Measurements from ENCODE around the gene DPYSL3. TPM values are rescaled to one million over a fixed set of nuclear protein-coding genes. Genes with fewer than 3 reads are reported as not detected.

DPYSL3 gene
- total and polyA plus RNA-seq, 4 donors: 0.35 to 3.6 (median 1.7) TPM

DNA sequence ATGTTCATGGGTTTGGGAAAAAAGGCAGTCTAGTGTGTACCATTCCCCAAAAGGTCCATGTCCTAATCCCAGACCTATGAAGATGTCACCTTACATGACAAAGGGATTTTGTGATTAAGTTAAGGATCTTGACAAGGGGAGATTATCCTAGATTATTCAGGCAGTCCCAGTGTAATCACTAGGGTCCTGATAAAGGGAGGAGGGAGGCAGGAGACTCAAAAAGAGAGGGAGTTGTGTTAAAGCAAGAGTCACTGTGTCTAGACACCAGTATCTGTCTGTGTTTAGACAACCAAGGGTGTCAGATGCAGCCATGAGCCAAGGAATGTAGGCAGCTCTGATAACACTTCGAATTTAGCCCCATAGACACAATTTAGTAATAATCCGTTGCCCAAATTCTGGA lies 49.5 kb downstream of the DPYSL3 start:
- no peak for DNase-seq (ENCODE audit: low spot score)
- H3K27me3 ChIP-seq (ENCODE audit: control insufficient read depth in 4 of 4, insufficient read depth in 4 of 4, low read length in 3 of 4): peaks cover 0 to 10% (median 0%) of the 10 kb centered on the region in 4 donors
- H3K4me1 ChIP-seq (ENCODE audit: control insufficient read depth in 4 of 4, insufficient read depth in 4 of 4, low read length in 3 of 4): no peaks in the 10 kb centered on the region
- TF ChIP-seq FOXA1 (IDR thresholded peaks at IDR 0.05) (no peak), EGR1 (IDR thresholded peaks at IDR 0.05; ENCODE audit: low read depth in 2 of 2) (no peak), RAD21 (IDR thresholded peaks at IDR 0.05) (no peak), HNF4G (IDR thresholded peaks at IDR 0.05) (no peak), JUND (IDR thresholded peaks at IDR 0.05) (no peak), HNF4A (conservative IDR thresholded peaks at IDR 0.05) (no peak), GABPA (IDR thresholded peaks at IDR 0.05 in 1 of 2, conservative IDR thresholded peaks at IDR 0.05 in 1 of 2) (no peak), TAF1 (conservative IDR thresholded peaks at IDR 0.05) (no peak), YY1 (IDR thresholded peaks at IDR 0.05) (no peak), NR2F2 (IDR thresholded peaks at IDR 0.05) (no peak), RXRA (IDR thresholded peaks at IDR 0.05) (no peak)
- TF ChIP-seq, protein P1, sequence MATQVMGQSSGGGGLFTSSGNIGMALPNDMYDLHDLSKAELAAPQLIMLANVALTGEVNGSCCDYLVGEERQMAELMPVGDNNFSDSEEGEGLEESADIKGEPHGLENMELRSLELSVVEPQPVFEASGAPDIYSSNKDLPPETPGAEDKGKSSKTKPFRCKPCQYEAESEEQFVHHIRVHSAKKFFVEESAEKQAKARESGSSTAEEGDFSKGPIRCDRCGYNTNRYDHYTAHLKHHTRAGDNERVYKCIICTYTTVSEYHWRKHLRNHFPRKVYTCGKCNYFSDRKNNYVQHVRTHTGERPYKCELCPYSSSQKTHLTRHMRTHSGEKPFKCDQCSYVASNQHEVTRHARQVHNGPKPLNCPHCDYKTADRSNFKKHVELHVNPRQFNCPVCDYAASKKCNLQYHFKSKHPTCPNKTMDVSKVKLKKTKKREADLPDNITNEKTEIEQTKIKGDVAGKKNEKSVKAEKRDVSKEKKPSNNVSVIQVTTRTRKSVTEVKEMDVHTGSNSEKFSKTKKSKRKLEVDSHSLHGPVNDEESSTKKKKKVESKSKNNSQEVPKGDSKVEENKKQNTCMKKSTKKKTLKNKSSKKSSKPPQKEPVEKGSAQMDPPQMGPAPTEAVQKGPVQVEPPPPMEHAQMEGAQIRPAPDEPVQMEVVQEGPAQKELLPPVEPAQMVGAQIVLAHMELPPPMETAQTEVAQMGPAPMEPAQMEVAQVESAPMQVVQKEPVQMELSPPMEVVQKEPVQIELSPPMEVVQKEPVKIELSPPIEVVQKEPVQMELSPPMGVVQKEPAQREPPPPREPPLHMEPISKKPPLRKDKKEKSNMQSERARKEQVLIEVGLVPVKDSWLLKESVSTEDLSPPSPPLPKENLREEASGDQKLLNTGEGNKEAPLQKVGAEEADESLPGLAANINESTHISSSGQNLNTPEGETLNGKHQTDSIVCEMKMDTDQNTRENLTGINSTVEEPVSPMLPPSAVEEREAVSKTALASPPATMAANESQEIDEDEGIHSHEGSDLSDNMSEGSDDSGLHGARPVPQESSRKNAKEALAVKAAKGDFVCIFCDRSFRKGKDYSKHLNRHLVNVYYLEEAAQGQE (IDR thresholded peaks at IDR 0.05): no peak
- TF ChIP-seq, protein P2, sequence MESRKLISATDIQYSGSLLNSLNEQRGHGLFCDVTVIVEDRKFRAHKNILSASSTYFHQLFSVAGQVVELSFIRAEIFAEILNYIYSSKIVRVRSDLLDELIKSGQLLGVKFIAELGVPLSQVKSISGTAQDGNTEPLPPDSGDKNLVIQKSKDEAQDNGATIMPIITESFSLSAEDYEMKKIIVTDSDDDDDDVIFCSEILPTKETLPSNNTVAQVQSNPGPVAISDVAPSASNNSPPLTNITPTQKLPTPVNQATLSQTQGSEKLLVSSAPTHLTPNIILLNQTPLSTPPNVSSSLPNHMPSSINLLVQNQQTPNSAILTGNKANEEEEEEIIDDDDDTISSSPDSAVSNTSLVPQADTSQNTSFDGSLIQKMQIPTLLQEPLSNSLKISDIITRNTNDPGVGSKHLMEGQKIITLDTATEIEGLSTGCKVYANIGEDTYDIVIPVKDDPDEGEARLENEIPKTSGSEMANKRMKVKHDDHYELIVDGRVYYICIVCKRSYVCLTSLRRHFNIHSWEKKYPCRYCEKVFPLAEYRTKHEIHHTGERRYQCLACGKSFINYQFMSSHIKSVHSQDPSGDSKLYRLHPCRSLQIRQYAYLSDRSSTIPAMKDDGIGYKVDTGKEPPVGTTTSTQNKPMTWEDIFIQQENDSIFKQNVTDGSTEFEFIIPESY (IDR thresholded peaks at IDR 0.05): no peak
- no peak overlapping the region for H3K9ac ChIP-seq (ENCODE audit: low read depth in 1 of 2, low read length in 2 of 2)
- no peak overlapping the region for H3K4me3 ChIP-seq (ENCODE audit: low read depth in 1 of 3, low read length in 3 of 3)
- H3K36me3 ChIP-seq (ENCODE audit: control insufficient read depth in 4 of 4, insufficient read depth in 3 of 4, low read depth in 1 of 4, low read length in 3 of 4): no peaks in the 10 kb centered on the region
- H3K9me3 ChIP-seq (ENCODE audit: control insufficient read depth in 4 of 4, low read length in 3 of 4): peaks cover 0 to 3% (median 0%) of the 10 kb centered on the region in 4 donors
- WGBS: 69% methylated on average over 2 of the region's 2 CpGs
- H3K27ac ChIP-seq (ENCODE audit: low read depth in 1 of 2, low read length in 2 of 2): no peak overlapping the region

DNA sequence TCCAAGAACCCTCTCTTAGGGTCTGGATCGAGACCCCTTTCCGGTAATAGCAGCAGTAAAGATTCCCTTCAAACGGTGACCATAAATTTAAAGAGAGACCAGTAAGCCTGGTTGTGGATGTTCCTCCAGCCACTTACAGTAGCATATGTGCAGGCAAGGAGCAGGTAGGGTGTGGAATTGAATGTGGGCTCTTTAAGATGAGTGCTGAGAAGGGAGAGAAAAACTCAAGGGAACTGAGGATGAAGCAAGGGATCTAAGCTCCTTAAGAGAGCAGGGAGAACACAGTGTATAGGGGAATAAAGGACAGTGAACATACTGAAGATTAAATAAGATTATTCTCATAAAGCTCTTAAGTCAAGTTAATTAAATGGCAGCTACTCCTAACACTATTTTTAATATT lies 51.3 kb downstream of the DPYSL3 start:
- H3K27me3 ChIP-seq (ENCODE audit: control insufficient read depth in 4 of 4, insufficient read depth in 4 of 4, low read length in 3 of 4): peaks cover 0 to 14% (median 0%) of the 10 kb centered on the region in 4 donors
- peaks cover 0 to 3% (median 0%) of the 10 kb centered on the region in 4 donors for H3K9me3 ChIP-seq (ENCODE audit: control insufficient read depth in 4 of 4, low read length in 3 of 4)
- TF ChIP-seq RXRA (IDR thresholded peaks at IDR 0.05) (no peak), SP1 (IDR thresholded peaks at IDR 0.05) (no peak), TAF1 (conservative IDR thresholded peaks at IDR 0.05) (no peak), EGR1 (IDR thresholded peaks at IDR 0.05; ENCODE audit: low read depth in 2 of 2) (no peak), GABPA (IDR thresholded peaks at IDR 0.05 in 1 of 2, conservative IDR thresholded peaks at IDR 0.05 in 1 of 2) (no peak), FOXA2 (IDR thresholded peaks at IDR 0.05) (no peak), FOXA1 (IDR thresholded peaks at IDR 0.05) (no peak), HNF4A (conservative IDR thresholded peaks at IDR 0.05) (no peak), JUND (IDR thresholded peaks at IDR 0.05) (no peak), NR2F2 (IDR thresholded peaks at IDR 0.05) (no peak)
- TF ChIP-seq, protein P3, sequence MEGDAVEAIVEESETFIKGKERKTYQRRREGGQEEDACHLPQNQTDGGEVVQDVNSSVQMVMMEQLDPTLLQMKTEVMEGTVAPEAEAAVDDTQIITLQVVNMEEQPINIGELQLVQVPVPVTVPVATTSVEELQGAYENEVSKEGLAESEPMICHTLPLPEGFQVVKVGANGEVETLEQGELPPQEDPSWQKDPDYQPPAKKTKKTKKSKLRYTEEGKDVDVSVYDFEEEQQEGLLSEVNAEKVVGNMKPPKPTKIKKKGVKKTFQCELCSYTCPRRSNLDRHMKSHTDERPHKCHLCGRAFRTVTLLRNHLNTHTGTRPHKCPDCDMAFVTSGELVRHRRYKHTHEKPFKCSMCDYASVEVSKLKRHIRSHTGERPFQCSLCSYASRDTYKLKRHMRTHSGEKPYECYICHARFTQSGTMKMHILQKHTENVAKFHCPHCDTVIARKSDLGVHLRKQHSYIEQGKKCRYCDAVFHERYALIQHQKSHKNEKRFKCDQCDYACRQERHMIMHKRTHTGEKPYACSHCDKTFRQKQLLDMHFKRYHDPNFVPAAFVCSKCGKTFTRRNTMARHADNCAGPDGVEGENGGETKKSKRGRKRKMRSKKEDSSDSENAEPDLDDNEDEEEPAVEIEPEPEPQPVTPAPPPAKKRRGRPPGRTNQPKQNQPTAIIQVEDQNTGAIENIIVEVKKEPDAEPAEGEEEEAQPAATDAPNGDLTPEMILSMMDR (IDR thresholded peaks at IDR 0.05; ENCODE audit: low read depth, low read length, missing input control): no peak
- DNase-seq (ENCODE audit: low spot score): no peak
- peaks cover 0 to 10% (median 7%) of the 10 kb centered on the region in 4 donors for H3K4me1 ChIP-seq (ENCODE audit: control insufficient read depth in 4 of 4, insufficient read depth in 4 of 4, low read length in 3 of 4)
- 92% methylated on average over 3 of the region's 3 CpGs for WGBS
- H3K9ac ChIP-seq (ENCODE audit: low read depth in 1 of 2, low read length in 2 of 2): no peak overlapping the region
- H3K27ac ChIP-seq (ENCODE audit: low read depth in 1 of 2, low read length in 2 of 2): no peak overlapping the region
- H3K4me3 ChIP-seq (ENCODE audit: low read depth in 1 of 3, low read length in 3 of 3): no peak overlapping the region
- H3K36me3 ChIP-seq (ENCODE audit: control insufficient read depth in 4 of 4, insufficient read depth in 3 of 4, low read depth in 1 of 4, low read length in 3 of 4): no peaks in the 10 kb centered on the region

All from liver (tissue), 9 donors.